Stomach (tissue), 4 donors: Measurements from ENCODE around the gene COL9A3.

Experiments
- POLR2A ChIP-seq, 4 donors: fragments of 450-650 bp; IDR thresholded peaks; one replicate each; pipeline ENCODE4 v1.6.1; 2016; ENCODE audit warnings: antibody characterized with exemption in 4 of 4, control low read depth in 2 of 4, mild to moderate bottlenecking in 1 of 4, moderate library complexity in 1 of 4
- POLR2AphosphoS5 ChIP-seq, 3 donors: sonication (generic); formaldehyde crosslinking; IDR thresholded peaks; one replicate each; pipeline ENCODE4 v1.6.1; 2016; ENCODE audit warnings: antibody characterized with exemption in 3 of 3

DNA sequence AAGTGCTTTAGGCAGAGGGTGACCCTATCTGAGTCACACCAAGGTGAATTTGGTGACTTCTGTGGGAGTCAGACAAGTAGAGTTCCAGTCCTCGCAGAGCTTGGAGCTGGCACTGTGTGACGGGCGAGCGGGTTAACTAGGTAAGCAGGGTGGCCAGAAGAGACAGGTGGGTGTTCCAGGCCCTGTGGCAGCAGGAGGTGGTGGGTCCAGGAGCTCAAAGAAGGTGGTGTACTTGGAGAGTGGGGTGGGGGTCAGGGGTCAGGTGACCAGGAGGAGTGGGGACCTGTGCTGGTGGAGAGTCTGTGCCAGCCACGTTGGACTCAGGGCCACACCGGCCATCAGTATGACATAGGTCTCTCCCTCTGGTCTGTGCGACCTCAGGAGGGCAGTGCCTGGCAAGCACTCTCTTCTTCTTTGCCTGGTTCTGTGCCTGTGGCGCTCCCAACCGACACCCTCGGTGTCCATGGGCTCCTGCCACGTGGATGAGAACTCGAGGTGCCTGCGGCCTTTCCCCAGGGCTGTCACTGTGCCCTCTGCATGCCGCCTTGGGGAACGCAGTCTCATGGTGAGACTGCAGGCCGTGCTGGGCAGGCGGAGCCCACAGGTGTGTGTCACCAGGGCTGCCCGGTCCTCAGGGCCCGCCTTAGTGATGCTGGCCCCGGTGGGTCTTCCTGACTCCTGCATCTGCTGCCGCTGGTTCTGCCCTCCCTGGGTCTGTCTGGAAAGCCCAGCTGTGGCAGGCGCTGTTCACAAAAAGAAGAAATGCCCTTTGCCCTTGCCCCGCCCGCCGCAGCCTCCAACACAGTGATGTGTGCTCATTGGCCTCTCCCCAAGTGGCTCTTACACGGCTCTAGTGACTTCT is 18.9 kb upstream of the COL9A3 start:
- TF ChIP-seq POLR2AphosphoS5 (IDR thresholded peaks at IDR 0.05) (peak in 1 of 3 donors; percentile 50), POLR2A (IDR thresholded peaks at IDR 0.05) (no peak)
